HCT116 (cell line): Measurements from ENCODE around the gene POP4. TPM values are rescaled to one million over a fixed set of nuclear protein-coding genes. Genes with fewer than 3 reads are reported as not detected.

Source experiments
- ATAC-seq: fragments of 200-7000 bp; cut with Tn5 transposase; 2 replicates; pipeline ENCODE4 v1.9.1; 2020; ENCODE audit warnings: mild to moderate bottlenecking, moderate library complexity
- BruUV-seq: library from RNA; stranded (reverse); fragments of 400-500 nt; replicated peaks from 2 replicates; lab custom pipeline; 2021; lab: Mats Ljungman, UMichigan
- CTCF ChIA-PET: fragments of 300-600 bp; sonication (Branson Sonifier 250); formaldehyde crosslinking; loops from one replicate; lab custom pipeline; 2021; ENCODE audit warnings: antibody characterized with exemption; lab: Charles Lee
- POLR2A ChIA-PET: fragments of 300-600, 350-600 bp; sonication (Branson Sonifier 250); formaldehyde crosslinking; loops from one replicate; lab custom pipeline; 2021; ENCODE audit warnings: antibody characterized with exemption; lab: Charles Lee
- RAD21 ChIA-PET, 2 experiments: fragments of 300-600 bp; sonication (Branson Sonifier 250); formaldehyde crosslinking; loops; one replicate each; lab custom pipeline; 2023; ENCODE audit warnings: low total read pairs in 2 of 2; ENCODE audit not compliant: uncharacterized antibody in 2 of 2, unreplicated experiment in 2 of 2, low non-redundant PET in 1 of 2; lab: Charles Lee
- DNase-seq: peaks from one replicate; pipeline ENCODE4 v3.0.0-alpha.2; 2010; ENCODE audit warnings: low read depth, low spot score
- H2AFZ ChIP-seq: fragments of 200-600 bp; shearing (Covaris generic), sonication (generic); 2 replicates; pipeline ENCODE4 v1.6.1; 2017; ENCODE audit warnings: low read depth, mixed run types, mixed read lengths, antibody characterized with exemption, low read length; ENCODE audit not compliant: poor library complexity, severe bottlenecking
- H3K27ac ChIP-seq: 2 replicates; pipeline ENCODE4 v1.5.1; 2012; ENCODE audit warnings: low read depth, low read length
- H3K27me3 ChIP-seq: fragments of 200-600 bp; sonication (generic); 2 replicates; pipeline ENCODE4 v1.6.1; 2016; ENCODE audit warnings: mixed run types, low read length, mixed read lengths; ENCODE audit not compliant: insufficient read depth
- H3K36me3 ChIP-seq, 2 experiments: fragments of 200-500 bp in 1 of 2; fragments of 200-600 bp in 1 of 2; sonication (Bioruptor generic) in 1 of 2; sonication (generic) in 1 of 2; 2 replicates each; pipeline versions ENCODE4 v1.5.1 to v1.6.1; 2014 to 2016; ENCODE audit warnings: low read length in 2 of 2, inconsistent platforms in 1 of 2, mixed read lengths in 1 of 2, mixed run types in 1 of 2; ENCODE audit not compliant: insufficient read depth in 2 of 2, control insufficient read depth in 1 of 2
- H3K4me1 ChIP-seq, 2 experiments: fragments of 200-600 bp in 1 of 2; sonication (generic) in 1 of 2; 2 replicates each; pipeline versions ENCODE4 v1.5.1 to v1.6.1; 2012 to 2017; ENCODE audit warnings: low read length in 2 of 2, inconsistent platforms in 1 of 2, mild to moderate bottlenecking in 1 of 2, mixed read lengths in 1 of 2, mixed run types in 1 of 2, moderate library complexity in 1 of 2; ENCODE audit not compliant: insufficient read depth in 2 of 2, control insufficient read depth in 1 of 2
- H3K4me2 ChIP-seq: fragments of 200-600 bp; sonication (generic); 2 replicates; pipeline ENCODE4 v1.6.1; 2017; ENCODE audit warnings: mixed run types, low read length, mixed read lengths
- H3K4me3 ChIP-seq, 2 experiments: fragments of 200-600 bp in 1 of 2; sonication (generic) in 1 of 2; replicated peaks in 1 of 2; 2 replicates each; pipeline ENCODE4 v1.5.1; 2011 to 2016; ENCODE audit warnings: low read length in 2 of 2, control low read depth in 1 of 2, low read depth in 1 of 2, mild to moderate bottlenecking in 1 of 2, mixed read lengths in 1 of 2, mixed run types in 1 of 2
- H3K79me2 ChIP-seq: fragments of 200-600 bp; sonication (generic); 2 replicates; pipeline ENCODE4 v1.6.1; 2017; ENCODE audit warnings: mild to moderate bottlenecking, mixed run types, low read length, moderate library complexity, mixed read lengths; ENCODE audit not compliant: insufficient read depth
- H3K9ac ChIP-seq: fragments of 200-600 bp; sonication (generic); 2 replicates; pipeline ENCODE4 v1.6.1; 2016; ENCODE audit warnings: low read length, mixed read lengths
- H3K9me2 ChIP-seq: fragments of 200-600 bp; sonication (generic), shearing (Covaris generic); 2 replicates; pipeline ENCODE4 v1.6.1; 2017; ENCODE audit warnings: mixed run types, mild to moderate bottlenecking, moderate library complexity; ENCODE audit not compliant: insufficient read depth
- H3K9me3 ChIP-seq, 2 experiments: fragments of 200-500 bp in 1 of 2; fragments of 200-600 bp in 1 of 2; sonication (Bioruptor generic) in 1 of 2; sonication (generic) in 1 of 2; 2 replicates each; pipeline ENCODE4 v1.6.1; 2014 to 2017; ENCODE audit warnings: low read length in 2 of 2, mixed read lengths in 2 of 2, inconsistent platforms in 1 of 2, low read depth in 1 of 2, mild to moderate bottlenecking in 1 of 2, mixed run types in 1 of 2, moderate library complexity in 1 of 2; ENCODE audit not compliant: control insufficient read depth in 1 of 2, insufficient read depth in 1 of 2
- H4K20me1 ChIP-seq: fragments of 200-600 bp; sonication (generic), shearing (Covaris generic); 2 replicates; pipeline ENCODE4 v1.6.1; 2017; ENCODE audit warnings: mixed run types, mild to moderate bottlenecking, moderate library complexity; ENCODE audit not compliant: insufficient read depth
- CBX3 ChIP-seq: IDR thresholded peaks from 2 replicates; pipeline ENCODE4 v1.6.1; 2012; ENCODE audit warnings: low read depth
- CEBPB ChIP-seq: IDR thresholded peaks from 2 replicates; pipeline ENCODE4 v1.6.1; 2012; ENCODE audit warnings: low read depth
- CTCF ChIP-seq, 3 experiments: fragments of 200-600 bp in 1 of 3; sonication (generic) in 1 of 3; IDR thresholded peaks in 2 of 3; conservative IDR thresholded peaks in 1 of 3; 2 replicates each; pipeline ENCODE4 v1.5.1; 2012 to 2017; ENCODE audit warnings: low read depth in 2 of 3, low read length in 2 of 3, antibody characterized with exemption in 1 of 3, borderline replicate concordance in 1 of 3, control low read depth in 1 of 3, mild to moderate bottlenecking in 1 of 3, mixed read lengths in 1 of 3, mixed run types in 1 of 3, moderate library complexity in 1 of 3; ENCODE audit not compliant: insufficient read depth in 1 of 3
- MAX ChIP-seq: IDR thresholded peaks from 2 replicates; pipeline ENCODE4 v1.6.1; 2012
- POLR2A ChIP-seq: IDR thresholded peaks from 2 replicates; pipeline ENCODE4 v1.7.0; 2011; ENCODE audit warnings: borderline replicate concordance; ENCODE audit not compliant: insufficient read depth, insufficient read length; ENCODE audit errors: extremely low read depth
- POLR2AphosphoS5 ChIP-seq: IDR thresholded peaks from 2 replicates; pipeline ENCODE4 v1.6.1; 2011; ENCODE audit warnings: mild to moderate bottlenecking, low read depth, low read length, moderate library complexity
- SRF ChIP-seq: IDR thresholded peaks from 2 replicates; pipeline ENCODE4 v1.6.1; 2012; ENCODE audit warnings: low read depth
- TCF7L2 ChIP-seq: IDR thresholded peaks from 2 replicates; pipeline ENCODE4 v1.7.0; 2011; ENCODE audit warnings: borderline replicate concordance, inconsistent platforms; ENCODE audit not compliant: insufficient read depth, insufficient read length; ENCODE audit errors: extremely low read depth
- YY1 ChIP-seq: IDR thresholded peaks from 2 replicates; pipeline ENCODE4 v1.6.1; 2011; ENCODE audit warnings: low read length, low read depth, moderate library complexity, mild to moderate bottlenecking; ENCODE audit not compliant: insufficient replicate concordance; ENCODE audit errors: extremely low read depth
- ZFX ChIP-seq: fragments of 450-650 bp; IDR thresholded peaks from 2 replicates; pipeline ENCODE4 v1.6.1; 2017
- intact Hi-C: fragments of 100-400 bp; cut with micrococcal nuclease; formaldehyde crosslinking; loops from 2 replicates; pipeline ENCODE4 v1.10.0; 2022
- total RNA-seq: library from RNA; stranded (reverse); gene quantifications from one replicate; pipeline ENCODE4 v1.2.1, GENCODE V29; 2021; ENCODE audit not compliant: unreplicated experiment

POP4 gene
- total RNA-seq, 1 experiment from 2014 or later, result 61.2 TPM

- no peak for TF ChIP-seq YY1
- no peak for TF ChIP-seq SRF
- TF ChIP-seq POLR2AphosphoS5, result peak; percentile 43; the same call in 1 of the 2 replicates
- no peak for TF ChIP-seq CTCF (IDR thresholded peaks at IDR 0.05 in 2 of 3, conservative IDR thresholded peaks at IDR 0.05 in 1 of 3; ENCODE audit: borderline replicate concordance in 1 of 3, insufficient read depth in 1 of 3, low read depth in 2 of 3, low read length in 2 of 3)
- TF ChIP-seq ZFX, result peak; percentile 27; the same call in 1 of the 2 replicates
- TF ChIP-seq TCF7L2, result no peak
- no peak for TF ChIP-seq CEBPB
- no peak for TF ChIP-seq POLR2A
- TF ChIP-seq CBX3, result no peak
- no peak for TF ChIP-seq MAX
- Histone ChIP-seq H3K4me2 (peak within 1 kb of the TSS; percentile 91), H3K27ac (peak within 1 kb of the TSS; percentile 57; the same call in 1 of the 2 replicates), H4K20me1 (no peaks in the 10 kb centered on the region), H2AFZ (peak within 1 kb of the TSS; percentile 74), H3K9ac (peak within 1 kb of the TSS; percentile 83), H3K9me2 (no peaks in the 10 kb centered on the region), H3K9me3 (no peaks in the 10 kb centered on the region), H3K27me3 (no peaks in the 10 kb centered on the region), H3K4me1 (peaks cover 35 to 53% of the 10 kb centered on the region in 2 experiments), H3K79me2 (peaks cover 3% of the 10 kb centered on the region; the same call in 1 of the 2 replicates), H3K4me3 (peak within 1 kb of the TSS; percentile 75 to 94), H3K36me3 (no peaks in the 10 kb centered on the region)
- RAD21 ChIA-PET, result no interaction called here
- peak; percentile 48 for DNase-seq
- CTCF ChIA-PET, result interaction anchor here (0.8 to 2.5 kb wide), 4 partner anchors 51 to 176 kb away, joined by 3 to 10 read pairs (median 6); no protein-coding TSS in a partner anchor
- intact Hi-C loops, result loop anchor here (5.0 kb wide), 1 partner anchor 53 kb away; no protein-coding TSS in a partner anchor
- peak; percentile 94 for ATAC-seq
- POLR2A ChIA-PET, result interaction anchor here (1.3 kb wide), 1 partner anchor 20 kb away, joined by 3 read pairs; no protein-coding TSS in a partner anchor
- BruUV-seq, result no TSS peak
Observed at GRCh38 chr19:29665215-29665825, 59.2 kb downstream of the POP4 start, which contains the start of gene PLEKHF1. Gene PLEKHF1 (plus strand): TSS chr19:29665461. CDS start chr19:29673840, 8,379 bp downstream.
